Large intestine (tissue), 3 donors: ENCODE measurements around the gene HHAT. TPM values are rescaled to one million over a fixed set of nuclear protein-coding genes. Genes with fewer than 3 reads are reported as not detected.

ENCODE experiments used
- DNase-seq, 2 donors: peaks; one replicate each; pipeline versions ENCODE4 v3.0.0 to v3.0.0-alpha.2; 2013
- H3K27ac ChIP-seq: one replicate; pipeline ENCODE4 v1.5.1; 2013; ENCODE audit warnings: low read length
- H3K27me3 ChIP-seq: 2 replicates; pipeline ENCODE4 v1.6.1; 2013; ENCODE audit warnings: low read length; ENCODE audit not compliant: control insufficient read depth, insufficient read depth
- H3K36me3 ChIP-seq: 2 replicates; pipeline ENCODE4 v1.6.1; 2013; ENCODE audit warnings: low read length; ENCODE audit not compliant: control insufficient read depth, insufficient read depth
- H3K4me1 ChIP-seq: one replicate; pipeline ENCODE4 v1.6.1; 2013; ENCODE audit warnings: low read length; ENCODE audit not compliant: control insufficient read depth, insufficient read depth
- H3K4me3 ChIP-seq: one replicate; pipeline ENCODE4 v1.5.1; 2013; ENCODE audit warnings: low read length
- H3K9me3 ChIP-seq: one replicate; pipeline ENCODE4 v1.6.1; 2013; ENCODE audit warnings: mild to moderate bottlenecking, low read depth, low read length, moderate library complexity; ENCODE audit not compliant: control insufficient read depth
- WGBS: methylation state at CpG from one replicate; pipeline ENCODE4 v1.1.5; 2013; ENCODE audit warnings: low lambda C conversion rate; ENCODE audit not compliant: insufficient coverage; 5-methylcytosine and 5-hydroxymethylcytosine counted together
- polyA plus RNA-seq: library from polyadenylated mRNA; unstranded; fragments of 120-200 nt; gene quantifications from one replicate; pipeline ENCODE4 v1.2.1, GENCODE V29; 2013

Gene HHAT
- polyA plus RNA-seq, 1 donor: 3.3 TPM

DNA sequence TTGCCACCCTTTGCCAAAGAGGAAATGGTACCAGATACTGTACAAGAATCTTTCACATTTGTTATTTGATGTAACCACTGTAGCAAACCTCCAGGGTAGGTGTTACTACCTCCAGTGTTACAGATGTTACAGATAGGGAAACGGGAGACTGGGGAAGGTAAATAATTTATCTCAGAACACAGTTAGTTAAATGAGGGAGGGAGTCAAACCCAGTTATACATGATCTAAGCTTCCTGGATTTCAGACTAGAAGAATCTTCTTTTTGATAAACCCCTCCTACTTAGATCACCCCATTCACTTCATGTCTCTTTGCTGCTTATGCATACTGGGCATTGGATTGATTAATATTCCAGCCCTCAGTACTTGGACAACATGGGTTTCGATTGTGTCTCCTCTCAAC is 276.4 kb downstream of the HHAT start:
- H3K27ac ChIP-seq: no peak overlapping the region
- no peaks in the 10 kb centered on the region for H3K27me3 ChIP-seq
- no peaks in the 10 kb centered on the region for H3K9me3 ChIP-seq
- H3K36me3 ChIP-seq: no peaks in the 10 kb centered on the region
- no peak overlapping the region for H3K4me3 ChIP-seq
- no peaks in the 10 kb centered on the region for H3K4me1 ChIP-seq
- 80% methylated on average over 1 of the region's 2 CpGs for WGBS
- no peak for DNase-seq

DNA sequence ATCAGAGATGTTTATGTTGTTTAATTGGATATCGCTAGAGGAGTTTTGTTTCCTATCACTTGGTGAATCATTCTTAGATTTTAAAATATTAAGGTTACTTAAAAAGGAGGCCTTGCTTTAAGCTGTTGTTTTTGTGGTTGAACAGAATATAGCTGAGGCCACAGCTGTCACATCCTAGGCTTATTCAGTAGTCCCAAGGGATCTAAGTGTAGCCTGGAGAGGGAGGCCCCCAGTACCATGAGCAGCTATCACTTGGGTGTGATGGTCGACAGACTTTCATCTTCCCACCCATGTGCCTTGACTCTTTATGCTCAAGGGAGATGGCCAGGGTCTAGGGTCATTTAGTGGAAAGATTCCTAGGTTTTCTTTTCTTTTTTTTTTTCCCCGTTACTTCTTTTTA is 278.7 kb downstream of the HHAT start:
- H3K27ac ChIP-seq: no peak overlapping the region
- no peak overlapping the region for H3K4me3 ChIP-seq
- no peak for DNase-seq
- H3K4me1 ChIP-seq: no peaks in the 10 kb centered on the region
- WGBS: 33% methylated on average over 1 of the region's 3 CpGs
- H3K9me3 ChIP-seq: no peaks in the 10 kb centered on the region
- no peaks in the 10 kb centered on the region for H3K36me3 ChIP-seq
- H3K27me3 ChIP-seq: no peaks in the 10 kb centered on the region

DNA sequence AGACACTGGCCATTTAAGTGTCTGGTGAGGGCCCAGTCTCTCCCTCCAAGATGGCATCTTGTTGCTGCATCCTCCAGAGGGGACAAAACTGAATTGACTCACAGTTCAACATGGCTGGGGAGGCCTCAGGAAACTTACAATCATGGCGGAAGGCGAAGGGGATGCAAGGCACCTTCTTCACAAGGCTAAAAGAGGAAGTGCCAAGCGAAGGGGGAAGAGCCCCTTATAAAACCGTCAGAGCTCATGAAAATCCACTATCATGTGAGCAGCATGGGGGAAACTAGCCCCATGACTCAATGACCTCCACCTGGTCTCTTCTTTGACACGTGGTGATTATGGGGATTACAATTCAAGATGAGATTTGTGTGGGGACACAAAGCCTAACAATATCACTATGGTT is 280.1 kb downstream of the HHAT start:
- Histone ChIP-seq H3K27ac (no peak overlapping the region), H3K36me3 (no peaks in the 10 kb centered on the region)

GRCh38 chr1:210616356-210616755 is 287.7 kb downstream of the HHAT start:
- no peak overlapping the region for H3K4me3 ChIP-seq
- 100% methylated on average over 1 of the region's 4 CpGs for WGBS
- no peaks in the 10 kb centered on the region for H3K4me1 ChIP-seq
- no peaks in the 10 kb centered on the region for H3K36me3 ChIP-seq
- H3K9me3 ChIP-seq: no peaks in the 10 kb centered on the region
- DNase-seq: no peak
- H3K27ac ChIP-seq: no peak overlapping the region
- no peaks in the 10 kb centered on the region for H3K27me3 ChIP-seq

More for the DNA sequence above, 280.1 kb downstream of the HHAT start:
- no peaks in the 10 kb centered on the region for H3K4me1 ChIP-seq
- H3K4me3 ChIP-seq: no peak overlapping the region
- 75% methylated on average over 1 of the region's 5 CpGs for WGBS
- DNase-seq: no peak
- H3K27me3 ChIP-seq: no peaks in the 10 kb centered on the region
- no peaks in the 10 kb centered on the region for H3K9me3 ChIP-seq

GRCh38 chr1:210617293-210617692 is 288.6 kb downstream of the HHAT start:
- DNase-seq: no peak
- no peaks in the 10 kb centered on the region for H3K27me3 ChIP-seq
- H3K27ac ChIP-seq: no peak overlapping the region
- H3K4me1 ChIP-seq: no peaks in the 10 kb centered on the region
- no peaks in the 10 kb centered on the region for H3K9me3 ChIP-seq
- no peak overlapping the region for H3K4me3 ChIP-seq
- no peaks in the 10 kb centered on the region for H3K36me3 ChIP-seq
- WGBS: no CpG with 5 or more reads among the region's 1 CpG

DNA sequence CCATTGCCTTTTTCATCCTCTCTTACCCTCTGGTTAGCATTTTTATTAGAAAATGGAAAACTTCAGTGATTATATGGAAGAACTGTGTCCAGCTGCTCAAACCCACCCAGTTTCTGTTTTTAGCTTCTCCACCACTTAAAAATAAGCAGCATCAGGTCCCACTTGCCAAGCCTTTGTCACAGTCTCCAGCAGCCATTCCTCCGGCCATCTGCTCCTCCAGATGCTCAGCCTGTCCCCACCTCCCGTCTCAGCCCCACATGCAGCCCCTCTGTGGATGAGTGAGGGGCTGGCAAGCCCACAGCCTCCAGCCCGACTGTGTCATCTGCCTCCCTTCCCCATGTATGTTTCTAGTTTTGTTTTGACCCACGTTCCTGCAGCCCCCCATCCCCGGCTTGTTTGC is 289.7 kb downstream of the HHAT start:
- no peak for DNase-seq
- Histone ChIP-seq H3K9me3 (no peaks in the 10 kb centered on the region), H3K36me3 (no peaks in the 10 kb centered on the region), H3K27me3 (no peaks in the 10 kb centered on the region), H3K27ac (no peak overlapping the region), H3K4me1 (no peaks in the 10 kb centered on the region), H3K4me3 (no peak overlapping the region)
- no CpG with 5 or more reads among the region's 5 CpGs for WGBS

- Histone ChIP-seq H3K36me3 (no peaks in the 10 kb centered on the region), H3K27me3 (no peaks in the 10 kb centered on the region), H3K4me1 (no peaks in the 10 kb centered on the region), H3K4me3 (no peak overlapping the region), H3K27ac (no peak overlapping the region), H3K9me3 (no peaks in the 10 kb centered on the region)
- 80% methylated on average over 1 of the region's 6 CpGs for WGBS
- DNase-seq: no peak
Observed at GRCh38 chr1:210620867-210621488, 292.3 kb downstream of the HHAT start.

GRCh38 chr1:210621712-210622111 is 293.0 kb downstream of the HHAT start:
- no peaks in the 10 kb centered on the region for H3K36me3 ChIP-seq
- WGBS: no CpG with 5 or more reads among the region's 6 CpGs
- DNase-seq: no peak
- no peak overlapping the region for H3K27ac ChIP-seq
- H3K4me3 ChIP-seq: no peak overlapping the region
- no peaks in the 10 kb centered on the region for H3K4me1 ChIP-seq
- H3K9me3 ChIP-seq: no peaks in the 10 kb centered on the region
- no peaks in the 10 kb centered on the region for H3K27me3 ChIP-seq

GRCh38 chr1:210624722-210625121 is 296.0 kb downstream of the HHAT start:
- WGBS: no CpG with 5 or more reads among the region's 1 CpG
- no peak overlapping the region for H3K27ac ChIP-seq
- no peaks in the 10 kb centered on the region for H3K4me1 ChIP-seq
- no peak for DNase-seq
- H3K4me3 ChIP-seq: no peak overlapping the region
- H3K9me3 ChIP-seq: no peaks in the 10 kb centered on the region
- H3K36me3 ChIP-seq: no peaks in the 10 kb centered on the region
- H3K27me3 ChIP-seq: no peaks in the 10 kb centered on the region

DNA sequence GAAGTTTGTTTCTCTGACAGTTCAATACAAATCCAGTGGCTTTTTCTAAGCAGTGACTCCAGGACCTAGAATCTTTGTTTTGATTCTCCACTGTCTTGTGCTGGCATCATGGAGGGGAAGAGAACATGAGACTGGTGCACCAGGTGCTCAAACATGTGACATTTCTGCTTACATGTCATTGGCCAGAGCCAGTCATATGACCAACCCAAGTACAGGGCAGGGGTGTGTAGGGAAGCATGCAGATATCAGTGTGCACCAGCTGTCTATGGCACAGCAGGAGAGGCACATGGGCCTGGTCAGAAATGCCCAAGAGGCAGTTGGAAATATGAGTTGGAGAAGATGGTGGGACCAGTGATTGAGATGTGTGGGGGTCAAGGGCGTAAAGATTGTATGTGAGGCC is 297.0 kb downstream of the HHAT start:
- no peak for DNase-seq
- Histone ChIP-seq H3K4me3 (no peak overlapping the region), H3K9me3 (no peaks in the 10 kb centered on the region), H3K27ac (no peak overlapping the region), H3K36me3 (no peaks in the 10 kb centered on the region), H3K4me1 (no peaks in the 10 kb centered on the region), H3K27me3 (no peaks in the 10 kb centered on the region)
- no CpG with 5 or more reads among the region's 1 CpG for WGBS

GRCh38 chr1:210626341-210626740 is 297.6 kb downstream of the HHAT start:
- no peak for DNase-seq
- no peak overlapping the region for H3K4me3 ChIP-seq
- H3K36me3 ChIP-seq: no peaks in the 10 kb centered on the region
- no peaks in the 10 kb centered on the region for H3K9me3 ChIP-seq
- no peaks in the 10 kb centered on the region for H3K4me1 ChIP-seq
- H3K27ac ChIP-seq: no peak overlapping the region
- no peaks in the 10 kb centered on the region for H3K27me3 ChIP-seq
- no CpG with 5 or more reads among the region's 2 CpGs for WGBS
